ENCODE data around the gene CD82.
A peak's percentile ranks its signal among the peaks of the same experiment; 100 is the strongest.
"Not testable (repeated sequence)": the region's sequence is repeated elsewhere in the genome, so short reads cannot be mapped to it uniquely, and the experiment has no call there.

CD82 gene

DNA sequence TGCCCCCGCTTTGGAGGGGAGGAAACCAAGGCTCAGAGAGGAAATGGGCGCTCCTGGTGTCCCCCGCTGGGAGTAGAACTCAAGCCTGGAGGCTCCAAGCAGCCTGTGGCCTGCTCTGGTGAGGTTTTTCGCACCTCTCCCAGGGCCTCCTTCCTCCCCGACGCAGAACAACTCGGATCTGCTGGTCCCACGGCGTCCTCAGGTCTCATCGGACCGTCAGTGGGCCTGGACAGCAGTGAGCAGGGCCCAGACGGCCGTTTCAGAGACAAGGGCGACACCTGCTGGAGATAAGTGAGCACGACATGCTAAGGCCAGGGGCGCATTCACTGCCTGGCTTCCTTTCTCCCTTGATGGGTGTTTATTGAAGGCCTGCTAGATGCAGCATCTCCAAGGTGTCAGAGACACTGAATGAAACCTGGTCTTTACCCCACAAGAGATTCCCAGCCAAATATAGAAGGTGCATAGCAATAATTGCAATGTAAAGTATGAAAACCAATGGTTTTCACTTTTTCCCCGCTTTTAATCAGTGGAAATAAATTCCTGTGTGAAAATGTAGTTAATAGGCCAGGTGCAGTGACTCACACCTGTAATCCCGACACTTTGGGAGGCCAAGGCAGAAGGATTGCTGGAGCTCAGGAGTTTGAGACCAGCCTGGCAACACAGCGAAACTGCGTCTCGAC lies 26.9 kb upstream of the CD82 start:
- TF ChIP-seq, protein P1, sequence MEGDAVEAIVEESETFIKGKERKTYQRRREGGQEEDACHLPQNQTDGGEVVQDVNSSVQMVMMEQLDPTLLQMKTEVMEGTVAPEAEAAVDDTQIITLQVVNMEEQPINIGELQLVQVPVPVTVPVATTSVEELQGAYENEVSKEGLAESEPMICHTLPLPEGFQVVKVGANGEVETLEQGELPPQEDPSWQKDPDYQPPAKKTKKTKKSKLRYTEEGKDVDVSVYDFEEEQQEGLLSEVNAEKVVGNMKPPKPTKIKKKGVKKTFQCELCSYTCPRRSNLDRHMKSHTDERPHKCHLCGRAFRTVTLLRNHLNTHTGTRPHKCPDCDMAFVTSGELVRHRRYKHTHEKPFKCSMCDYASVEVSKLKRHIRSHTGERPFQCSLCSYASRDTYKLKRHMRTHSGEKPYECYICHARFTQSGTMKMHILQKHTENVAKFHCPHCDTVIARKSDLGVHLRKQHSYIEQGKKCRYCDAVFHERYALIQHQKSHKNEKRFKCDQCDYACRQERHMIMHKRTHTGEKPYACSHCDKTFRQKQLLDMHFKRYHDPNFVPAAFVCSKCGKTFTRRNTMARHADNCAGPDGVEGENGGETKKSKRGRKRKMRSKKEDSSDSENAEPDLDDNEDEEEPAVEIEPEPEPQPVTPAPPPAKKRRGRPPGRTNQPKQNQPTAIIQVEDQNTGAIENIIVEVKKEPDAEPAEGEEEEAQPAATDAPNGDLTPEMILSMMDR (IDR thresholded peaks at IDR 0.05; ENCODE audit: extremely low read depth, insufficient read depth, missing control alignments): peak; percentile 97
- in situ Hi-C loops (cut with MboI; ENCODE audit: low pct_unique_long_range_greater_than_20kb, low sequenced_read_pairs, unreplicated experiment): loop anchor here (25.0 kb wide), 1 partner anchor 426 kb away; no protein-coding TSS in a partner anchor
- peak; percentile 89 for DNase-seq (ENCODE audit: low spot score)

DNA sequence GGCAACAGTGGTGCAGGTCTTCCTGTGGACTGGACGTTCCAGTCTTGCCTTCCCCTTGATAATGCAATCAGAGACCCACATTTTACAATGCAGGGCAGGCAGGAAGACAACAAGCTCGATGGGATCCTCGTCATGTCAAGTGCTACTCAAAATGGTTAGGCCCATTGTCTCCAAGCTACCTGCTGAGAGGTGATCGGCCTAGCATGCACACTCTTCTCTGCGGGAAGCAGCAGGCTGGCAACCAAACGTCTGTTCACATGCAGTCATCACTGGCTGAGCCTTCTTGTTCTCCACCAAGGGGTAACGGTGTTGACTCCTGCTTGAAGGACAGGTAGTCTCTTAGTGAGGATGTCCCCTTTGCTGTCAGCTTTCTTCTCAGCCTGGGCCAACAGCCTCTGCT lies 25.5 kb upstream of the CD82 start:
- TF ChIP-seq, protein P1 (IDR thresholded peaks at IDR 0.05; ENCODE audit: extremely low read depth, insufficient read depth, missing control alignments): no peak
- DNase-seq (ENCODE audit: low spot score): no peak
- in situ Hi-C loops (cut with MboI; ENCODE audit: low pct_unique_long_range_greater_than_20kb, low sequenced_read_pairs, unreplicated experiment): loop anchor here (10.0 to 25.0 kb wide), 2 partner anchors 255 to 428 kb away; no protein-coding TSS in a partner anchor

DNA sequence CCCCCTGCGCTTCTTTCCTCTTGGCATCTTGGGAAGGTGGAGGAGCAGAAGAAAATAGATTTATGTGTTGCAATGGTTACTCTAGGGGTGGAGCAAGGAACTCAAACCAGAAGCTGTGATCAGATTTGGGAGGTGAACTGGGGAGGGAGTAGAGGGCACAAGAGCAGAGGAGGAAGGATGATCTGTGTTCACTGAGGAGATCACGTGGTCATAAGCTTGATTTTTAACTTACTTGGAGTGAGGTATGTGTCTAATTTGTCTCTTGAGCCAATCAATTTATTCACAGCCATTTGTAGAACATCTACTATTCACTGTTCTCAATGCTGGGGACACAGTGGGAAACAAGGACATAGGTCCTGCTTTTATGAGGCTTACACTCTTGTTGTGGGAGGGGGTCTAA lies 24.8 kb upstream of the CD82 start:
- in situ Hi-C loops (cut with MboI; ENCODE audit: low pct_unique_long_range_greater_than_20kb, low sequenced_read_pairs, unreplicated experiment): loop anchor here (10.0 to 25.0 kb wide), 2 partner anchors 256 to 428 kb away; no protein-coding TSS in a partner anchor
- TF ChIP-seq, protein P1 (IDR thresholded peaks at IDR 0.05; ENCODE audit: extremely low read depth, insufficient read depth, missing control alignments): no peak
- no peak for DNase-seq (ENCODE audit: low spot score)

DNA sequence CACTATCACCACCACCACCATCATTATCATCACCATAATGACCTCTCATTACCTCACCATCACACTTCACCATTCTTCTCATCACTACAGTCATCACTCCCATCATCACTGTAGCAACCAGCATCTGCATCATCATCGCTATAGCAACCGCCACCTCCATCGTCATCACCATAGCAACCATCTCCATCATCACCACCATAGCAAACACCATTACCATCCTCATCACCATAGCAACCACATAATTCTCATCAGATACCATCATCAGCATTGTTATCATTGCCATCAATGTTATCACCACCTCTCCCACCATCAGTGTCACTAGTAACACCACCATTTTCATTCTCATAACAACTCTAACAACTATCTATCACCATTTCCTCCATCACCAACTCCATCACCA lies 23.1 kb upstream of the CD82 start:
- TF ChIP-seq, protein P1 (IDR thresholded peaks at IDR 0.05; ENCODE audit: extremely low read depth, insufficient read depth, missing control alignments): no peak
- in situ Hi-C loops (cut with MboI; ENCODE audit: low pct_unique_long_range_greater_than_20kb, low sequenced_read_pairs, unreplicated experiment): loop anchor here (10.0 to 25.0 kb wide), 2 partner anchors 258 to 430 kb away; no protein-coding TSS in a partner anchor

DNA sequence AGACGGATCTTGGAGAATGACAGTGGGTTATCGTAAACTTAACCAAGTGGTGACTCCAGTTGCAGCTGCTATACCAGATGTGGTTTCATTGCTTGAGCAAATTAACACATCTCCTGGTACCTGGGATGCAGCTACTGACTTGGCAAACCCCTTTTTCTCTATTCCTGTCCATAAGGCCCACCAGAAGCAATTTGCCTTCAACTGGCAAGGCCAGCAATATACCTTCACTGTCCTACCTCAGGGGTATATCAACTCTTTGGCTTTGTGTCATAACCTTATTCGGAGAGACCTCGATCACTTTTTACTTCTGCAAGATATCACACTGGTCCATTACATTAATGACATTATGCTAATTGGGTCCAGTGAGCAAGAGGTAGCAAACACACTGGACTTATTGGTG lies 18.5 kb upstream of the CD82 start:
- in situ Hi-C loops (cut with MboI; ENCODE audit: low pct_unique_long_range_greater_than_20kb, low sequenced_read_pairs, unreplicated experiment): loop anchor here (10.0 to 25.0 kb wide), 2 partner anchors 262 to 435 kb away; no protein-coding TSS in a partner anchor
- DNase-seq (ENCODE audit: low spot score): not testable (repeated sequence)

More for the DNA sequence above, 23.1 kb upstream of the CD82 start:
- no peak for DNase-seq (ENCODE audit: low spot score)

DNA sequence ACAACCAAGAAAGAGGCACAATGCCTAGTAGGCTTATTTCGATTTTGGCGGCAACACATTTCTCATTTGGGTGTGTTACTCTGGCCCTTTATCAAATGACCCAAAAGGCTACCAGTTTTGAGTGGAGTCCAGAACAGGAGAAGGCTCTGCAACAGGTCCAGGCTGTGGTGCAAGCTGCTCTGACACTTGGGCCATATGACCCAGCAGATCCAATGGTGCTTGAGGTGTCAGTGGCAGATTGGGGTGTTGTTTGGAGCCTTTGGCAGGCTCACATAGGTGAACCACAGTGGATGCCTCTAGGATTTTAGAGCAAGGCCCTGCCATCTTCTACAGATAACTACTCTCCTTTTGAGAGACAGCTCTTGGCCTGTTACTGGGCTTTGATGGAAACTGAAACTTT lies 17.9 kb upstream of the CD82 start:
- not testable (repeated sequence) for DNase-seq (ENCODE audit: low spot score)
- in situ Hi-C loops (cut with MboI; ENCODE audit: low pct_unique_long_range_greater_than_20kb, low sequenced_read_pairs, unreplicated experiment): loop anchor here (10.0 to 25.0 kb wide), 2 partner anchors 263 to 435 kb away; no protein-coding TSS in a partner anchor

DNA sequence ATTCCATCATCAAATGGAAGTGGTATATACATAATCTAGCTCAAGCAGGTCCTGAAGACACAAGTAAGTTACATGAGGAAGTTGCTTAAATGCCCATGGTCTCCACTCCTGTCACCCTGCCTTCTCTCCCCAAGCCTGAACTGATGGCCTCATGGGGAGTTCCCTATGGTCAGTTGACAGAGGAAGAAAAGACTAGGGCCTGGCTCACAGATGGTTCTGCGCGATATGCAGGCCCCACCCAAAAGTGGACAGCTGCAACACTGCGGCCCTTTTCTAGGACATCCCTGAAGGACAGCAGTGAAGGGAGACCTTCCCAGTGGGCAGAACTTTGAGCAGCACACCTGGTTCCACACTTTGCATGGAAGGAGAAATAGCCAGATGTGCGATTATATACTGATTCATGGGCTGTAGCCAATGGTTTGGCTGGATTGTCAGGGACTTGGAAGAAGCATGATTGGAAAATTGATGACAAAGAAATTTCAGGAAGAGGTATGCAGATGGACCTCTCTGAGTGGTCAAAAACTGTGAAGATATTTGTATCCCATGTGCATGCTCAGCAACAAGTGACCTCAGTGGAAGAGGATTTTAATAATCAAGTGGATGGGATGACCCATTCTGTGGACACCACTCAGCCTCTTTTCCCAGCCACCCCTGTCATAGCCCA lies 17.3 kb upstream of the CD82 start:
- TF ChIP-seq, protein P1 (IDR thresholded peaks at IDR 0.05; ENCODE audit: extremely low read depth, insufficient read depth, missing control alignments): no peak
- in situ Hi-C loops (cut with MboI; ENCODE audit: low pct_unique_long_range_greater_than_20kb, low sequenced_read_pairs, unreplicated experiment): loop anchor here (10.0 to 25.0 kb wide), 2 partner anchors 263 to 436 kb away; no protein-coding TSS in a partner anchor
- no peak for DNase-seq (ENCODE audit: low spot score)

DNA sequence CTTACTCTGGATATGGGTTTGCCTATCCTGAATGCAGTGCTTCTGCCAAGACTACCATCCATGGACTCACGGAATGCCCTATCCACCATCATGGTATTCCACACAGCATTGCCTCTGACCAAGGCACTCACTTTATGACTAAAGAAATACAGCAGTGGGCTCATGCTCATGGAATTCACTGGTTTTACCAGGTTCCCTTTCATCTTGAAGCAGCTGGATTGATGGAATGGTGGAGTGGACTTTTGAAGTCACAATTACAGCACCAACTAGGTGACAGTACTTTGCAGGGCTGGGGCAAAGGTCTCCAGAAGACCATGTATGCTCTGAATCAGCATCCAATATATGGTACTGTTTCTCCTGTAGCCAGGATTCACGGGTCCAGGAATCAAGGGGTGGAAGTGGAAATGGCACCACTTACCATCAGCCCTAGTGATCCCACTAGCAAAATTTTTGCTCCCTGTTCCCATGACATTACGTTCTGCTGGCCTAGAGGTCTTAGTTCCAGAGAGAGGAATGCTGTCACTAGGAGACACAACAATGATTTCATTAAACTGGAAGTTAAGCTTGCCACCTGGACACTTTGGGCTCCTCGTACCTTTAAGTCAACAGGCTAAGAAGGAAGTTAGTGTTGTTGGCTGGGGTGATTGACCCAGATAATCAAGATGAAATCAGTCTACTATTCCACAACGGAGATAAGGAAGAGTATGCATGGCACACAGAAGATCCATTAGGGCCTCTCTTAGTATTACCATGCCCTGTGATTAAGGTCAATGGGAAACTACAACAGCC lies 16.3 kb upstream of the CD82 start:
- in situ Hi-C loops (cut with MboI; ENCODE audit: low pct_unique_long_range_greater_than_20kb, low sequenced_read_pairs, unreplicated experiment): loop anchor here (10.0 to 25.0 kb wide), 2 partner anchors 264 to 437 kb away; no protein-coding TSS in a partner anchor
- not testable (repeated sequence) for DNase-seq (ENCODE audit: low spot score)

All from GM13977 (cell line).